PFSK-1 (cell line): ENCODE measurements around the gene COL8A1.

Source experiments
- FOXP2 ChIP-seq: optimal IDR thresholded peaks from 2 replicates; pipeline ENCODE3; 2011; ENCODE audit warnings: borderline replicate concordance, control low read depth, inconsistent platforms; ENCODE audit not compliant: insufficient read depth; ENCODE audit errors: extremely low read length, extremely low read depth
- POLR2AphosphoS5 ChIP-seq: IDR thresholded peaks from 2 replicates; pipeline ENCODE4 v1.6.1; 2012; ENCODE audit warnings: low read depth, mild to moderate bottlenecking, control low read depth, low read length, moderate library complexity
- REST ChIP-seq, 2 experiments: IDR thresholded peaks; 2 replicates each; pipeline versions ENCODE4 v1.6.1 to v1.8.0; 2011 to 2012; ENCODE audit warnings: low read depth in 2 of 2, low read length in 2 of 2, control low read depth in 1 of 2, inconsistent platforms in 1 of 2, mild to moderate bottlenecking in 1 of 2, moderate library complexity in 1 of 2; ENCODE audit not compliant: insufficient read depth in 1 of 2
- SIN3A ChIP-seq: IDR thresholded peaks from 2 replicates; pipeline ENCODE4 v1.6.1; 2012; ENCODE audit warnings: mild to moderate bottlenecking, low read length, moderate library complexity, borderline replicate concordance; ENCODE audit not compliant: insufficient read depth
- TAF1 ChIP-seq: IDR thresholded peaks from 2 replicates; pipeline ENCODE4 v1.6.1; 2012; ENCODE audit warnings: low read length, control low read depth, borderline replicate concordance; ENCODE audit not compliant: insufficient read depth

GRCh38 chr3:99678896-99679295 is 40.5 kb downstream of the COL8A1 start:
- TF ChIP-seq SIN3A: no peak
- TF ChIP-seq TAF1: no peak
- no peak for TF ChIP-seq POLR2AphosphoS5
- TF ChIP-seq REST (IDR thresholded peaks at IDR 0.05; ENCODE audit: insufficient read depth in 1 of 2, low read depth in 2 of 2, low read length in 2 of 2): no peak
- no peak for TF ChIP-seq FOXP2
